ENCODE data around the gene MPI.
A peak's percentile ranks its signal among the peaks of the same experiment; 100 is the strongest.
"Not testable (repeated sequence)": the region's sequence is repeated elsewhere in the genome, so short reads cannot be mapped to it uniquely, and the experiment has no call there.

The MPI gene

DNA sequence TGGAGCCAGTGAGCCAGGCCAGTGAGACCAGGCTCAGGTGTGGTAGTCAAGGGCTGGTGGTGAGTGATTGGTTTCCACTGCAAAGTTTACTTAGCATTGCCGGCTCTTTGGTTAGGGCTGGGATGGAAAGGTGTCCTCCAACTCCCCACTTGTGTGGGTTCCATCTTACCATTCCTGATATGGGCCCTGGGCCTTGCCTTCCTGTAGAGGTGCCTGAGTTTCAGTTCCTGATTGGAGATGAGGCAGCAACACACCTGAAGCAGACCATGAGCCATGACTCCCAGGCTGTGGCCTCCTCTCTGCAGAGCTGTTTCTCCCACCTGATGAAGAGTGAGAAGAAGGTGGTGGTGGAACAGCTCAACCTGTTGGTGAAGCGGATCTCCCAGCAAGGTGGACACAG lies 3.1 kb downstream of the MPI start:
- DNase-seq (ENCODE audit: low read depth): no peak

DNA sequence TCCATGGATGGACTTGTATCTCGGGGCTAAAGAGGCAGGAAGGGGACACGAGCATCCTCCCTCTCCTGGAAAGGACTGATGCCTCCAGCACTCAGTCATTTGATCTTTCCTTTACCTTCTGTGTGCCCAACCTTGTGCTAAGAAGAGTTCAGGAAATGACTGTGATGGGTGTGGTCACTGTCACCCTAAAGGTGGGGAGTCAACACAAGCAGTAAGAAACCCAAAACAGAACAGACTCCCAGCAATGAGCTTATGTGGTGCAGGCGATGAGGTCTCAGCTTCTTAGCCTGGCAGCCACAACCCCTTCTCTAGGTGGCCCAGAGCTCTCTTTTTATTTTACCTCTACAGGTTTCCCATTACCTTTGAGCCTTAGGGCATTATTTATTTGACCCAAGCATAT lies 3.8 kb downstream of the MPI start:
- no peak for DNase-seq (ENCODE audit: low read depth)

DNA sequence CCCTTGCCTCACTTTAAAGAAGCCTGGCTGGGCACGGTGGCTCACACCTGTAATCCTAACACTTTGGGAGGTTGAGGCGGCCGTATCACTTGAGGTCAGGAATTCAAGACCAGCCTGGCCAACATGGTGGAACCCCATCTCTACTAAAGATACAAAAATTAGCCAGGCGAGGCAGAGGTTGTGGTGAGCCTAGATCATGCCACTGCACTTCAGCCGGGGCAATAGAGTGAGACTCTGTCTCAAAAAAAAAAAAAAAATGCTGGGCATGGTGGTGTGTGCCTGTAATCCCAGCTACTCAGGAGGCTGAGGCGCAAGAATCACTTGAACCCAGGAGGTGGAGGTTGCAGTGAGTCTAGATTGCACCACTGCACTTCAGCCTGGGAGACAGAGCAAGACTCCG lies 4.5 kb downstream of the MPI start:
- not testable (repeated sequence) for DNase-seq (ENCODE audit: low read depth)

DNA sequence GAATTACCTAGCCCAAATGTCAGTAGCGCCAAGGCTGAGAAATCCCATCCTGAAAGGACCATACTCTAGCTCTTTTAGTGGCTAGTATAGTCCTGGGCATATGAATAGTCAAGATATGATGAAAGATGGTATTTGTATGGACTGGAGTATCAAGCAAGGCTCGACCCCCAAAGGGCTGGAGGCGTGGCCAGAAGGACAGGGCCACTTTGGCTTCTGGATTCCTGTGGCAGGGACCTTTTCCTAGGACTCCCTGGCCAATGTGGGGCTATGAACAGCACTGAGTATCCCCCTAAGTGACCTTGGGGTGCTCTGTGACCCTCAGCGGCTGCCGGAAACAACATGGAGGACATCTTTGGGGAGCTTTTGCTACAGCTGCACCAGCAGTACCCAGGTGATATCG lies 6.0 kb downstream of the MPI start:
- no peak for DNase-seq (ENCODE audit: low read depth)

DNA sequence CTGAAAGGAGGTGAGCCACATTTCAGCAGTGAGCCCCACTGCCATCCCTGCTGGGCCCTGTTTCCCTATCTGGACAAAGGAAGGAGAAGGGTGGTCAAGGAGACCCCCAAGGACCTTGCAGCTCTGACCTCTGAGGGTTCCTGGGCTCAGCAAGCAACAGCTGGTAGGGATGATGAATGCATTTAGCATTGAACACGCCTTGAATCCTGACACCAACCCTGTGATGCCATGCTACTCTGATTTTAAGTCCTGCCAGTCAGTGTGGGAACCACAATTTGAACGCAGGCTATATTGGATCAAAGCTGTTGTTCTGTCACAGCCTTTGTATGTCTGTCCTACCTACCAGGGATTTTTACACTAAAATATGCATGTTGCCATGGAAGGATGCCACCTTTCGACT lies 6.5 kb downstream of the MPI start:
- DNase-seq (ENCODE audit: low read depth): no peak

DNA sequence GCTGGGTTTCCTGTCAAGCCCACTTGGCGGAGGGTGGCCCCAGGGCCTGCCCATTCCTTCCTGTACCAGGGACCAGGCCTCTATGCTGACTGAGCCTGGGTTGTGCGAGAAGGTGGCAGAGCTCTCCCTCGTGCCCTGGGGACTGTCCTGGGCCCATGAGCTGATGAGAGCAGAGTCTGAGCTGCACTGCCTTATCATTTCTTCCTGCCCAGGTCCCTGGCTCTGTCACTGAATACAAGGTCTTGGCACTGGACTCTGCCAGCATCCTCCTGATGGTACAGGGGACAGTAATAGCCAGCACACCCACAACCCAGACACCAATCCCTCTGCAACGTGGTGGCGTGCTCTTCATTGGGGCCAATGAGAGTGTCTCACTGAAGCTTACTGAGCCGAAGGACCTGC lies 7.5 kb downstream of the MPI start:
- no peak for DNase-seq (ENCODE audit: low read depth)

DNA sequence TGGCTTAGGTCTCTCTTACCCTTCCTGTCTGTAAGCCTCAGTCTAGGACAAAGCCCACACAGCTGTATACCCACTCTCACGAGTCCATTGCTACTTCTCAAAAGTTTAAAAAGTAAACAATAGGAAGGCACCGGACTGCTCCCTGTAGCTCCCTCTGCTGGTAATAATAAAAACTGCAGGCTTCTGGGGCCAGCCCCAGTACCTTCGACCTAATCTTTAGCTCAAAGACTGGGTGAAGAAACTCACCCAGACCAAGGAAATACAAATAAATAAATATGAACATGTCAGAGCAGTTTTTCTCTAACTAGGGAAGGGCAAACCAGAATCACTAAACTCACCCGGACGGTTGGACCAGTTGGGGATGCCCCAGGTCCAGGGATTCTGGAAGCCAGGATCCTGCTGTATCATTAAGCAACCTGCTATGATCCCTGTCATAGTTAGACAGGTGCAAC lies 11.8 kb downstream of the MPI start:
- DNase-seq (ENCODE audit: low read depth): no peak

DNA sequence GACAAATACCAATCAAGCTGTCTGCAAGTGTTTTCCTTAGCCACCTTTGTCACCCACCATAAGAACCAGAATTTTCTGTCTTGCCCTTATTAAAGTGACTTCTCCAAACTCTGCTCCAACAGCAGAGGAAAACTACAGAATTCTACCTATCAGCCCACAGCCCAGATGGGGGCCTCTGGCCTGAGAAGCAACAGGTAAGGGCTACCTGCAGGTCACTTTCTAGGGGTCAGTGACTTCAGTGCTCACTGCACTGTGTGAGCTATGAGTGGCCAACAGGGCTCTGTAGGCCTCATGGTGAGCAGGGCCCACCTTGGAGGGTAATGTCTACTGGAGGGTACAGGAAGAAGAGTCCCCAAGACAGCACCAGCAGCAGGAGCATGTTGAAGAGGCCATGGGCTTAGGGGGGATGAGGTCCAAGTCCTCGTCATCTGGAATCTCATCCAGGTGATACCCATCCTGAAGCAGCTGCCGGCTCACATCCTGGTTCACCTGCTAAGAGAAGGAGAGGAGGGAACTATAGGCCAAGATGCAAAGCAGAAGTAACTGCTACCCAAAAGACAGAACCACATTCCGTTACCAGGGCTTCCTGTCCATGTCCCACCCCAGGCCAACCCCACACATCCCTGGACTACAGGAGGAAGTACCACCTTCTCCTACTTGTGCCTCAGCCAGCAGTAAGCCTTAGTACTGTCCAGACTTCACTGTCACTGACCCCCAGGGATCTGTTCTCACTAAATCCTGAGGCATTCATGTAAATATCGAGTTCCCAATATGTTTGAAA lies 12.6 kb downstream of the MPI start:
- no peak for DNase-seq (ENCODE audit: low read depth)

DNA sequence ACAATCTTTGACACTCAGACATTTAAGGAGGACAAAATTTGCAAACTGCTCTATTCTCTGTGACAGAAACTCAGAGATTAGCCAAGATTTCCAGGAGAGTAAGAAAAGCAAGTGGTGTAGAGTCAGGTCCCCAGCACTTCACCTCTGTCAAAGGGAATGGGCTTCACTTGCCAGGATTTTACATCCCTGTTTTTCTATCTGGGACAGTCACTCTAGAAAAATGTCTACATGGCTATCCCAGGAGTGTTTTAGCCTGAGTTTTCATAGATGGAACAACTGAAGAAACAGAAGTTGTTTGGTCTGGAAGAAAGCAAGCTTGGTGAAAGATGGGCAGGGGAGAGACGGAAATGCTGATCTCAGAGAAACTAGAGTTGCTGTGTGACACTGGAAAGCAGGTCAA lies 13.8 kb downstream of the MPI start:
- DNase-seq (ENCODE audit: low read depth): peak; percentile 13

DNA sequence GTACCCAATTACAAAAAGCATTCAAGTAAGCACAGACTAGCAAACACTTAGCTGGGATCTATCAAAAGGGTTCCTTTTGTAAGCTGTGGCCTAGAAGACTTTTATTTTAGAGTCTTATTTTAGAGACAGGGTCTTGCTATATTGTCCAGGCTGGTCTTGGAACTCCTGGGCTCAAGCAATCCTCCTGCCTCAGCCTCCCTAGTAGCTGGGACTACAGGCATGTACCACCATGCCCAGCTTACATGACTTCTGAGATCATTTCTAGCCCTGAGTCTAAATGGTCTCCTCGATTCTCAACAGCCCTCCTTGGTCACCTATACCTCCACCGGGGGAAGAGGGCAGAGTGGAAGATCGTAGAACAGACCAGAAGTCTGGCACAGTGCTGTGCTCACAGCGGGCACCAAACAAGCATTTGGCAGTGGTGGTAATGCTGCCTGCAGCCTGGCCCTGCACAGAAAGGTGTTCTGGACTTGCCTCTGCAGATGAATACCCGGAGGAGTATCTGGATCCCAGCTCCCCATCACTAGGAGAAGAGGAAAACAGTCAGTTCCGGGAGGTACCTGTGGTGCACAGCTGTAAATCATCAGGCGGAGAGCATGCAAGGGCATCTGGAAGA lies 14.5 kb downstream of the MPI start:
- no peak for DNase-seq (ENCODE audit: low read depth)

DNA sequence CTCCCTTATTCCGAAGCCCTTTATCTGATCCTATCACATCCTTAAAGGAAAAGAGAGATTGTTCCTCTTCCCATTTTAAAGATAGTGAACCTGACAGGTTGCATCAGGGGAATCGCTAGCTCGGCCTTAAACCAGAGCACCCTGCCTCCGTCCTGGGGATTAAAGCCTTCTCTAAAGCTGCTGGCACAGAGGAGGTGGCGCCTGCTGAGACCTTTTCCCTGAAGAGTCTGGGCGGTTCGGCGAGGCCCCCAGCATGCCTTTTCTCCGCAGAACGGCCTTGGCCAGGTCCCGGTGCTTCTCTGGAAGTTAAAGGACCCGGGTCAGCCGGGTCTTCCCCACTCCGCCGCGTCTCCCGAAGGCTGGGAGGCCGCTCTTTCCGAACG lies 16.2 kb downstream of the MPI start:
- DNase-seq (ENCODE audit: low read depth): no peak

DNA sequence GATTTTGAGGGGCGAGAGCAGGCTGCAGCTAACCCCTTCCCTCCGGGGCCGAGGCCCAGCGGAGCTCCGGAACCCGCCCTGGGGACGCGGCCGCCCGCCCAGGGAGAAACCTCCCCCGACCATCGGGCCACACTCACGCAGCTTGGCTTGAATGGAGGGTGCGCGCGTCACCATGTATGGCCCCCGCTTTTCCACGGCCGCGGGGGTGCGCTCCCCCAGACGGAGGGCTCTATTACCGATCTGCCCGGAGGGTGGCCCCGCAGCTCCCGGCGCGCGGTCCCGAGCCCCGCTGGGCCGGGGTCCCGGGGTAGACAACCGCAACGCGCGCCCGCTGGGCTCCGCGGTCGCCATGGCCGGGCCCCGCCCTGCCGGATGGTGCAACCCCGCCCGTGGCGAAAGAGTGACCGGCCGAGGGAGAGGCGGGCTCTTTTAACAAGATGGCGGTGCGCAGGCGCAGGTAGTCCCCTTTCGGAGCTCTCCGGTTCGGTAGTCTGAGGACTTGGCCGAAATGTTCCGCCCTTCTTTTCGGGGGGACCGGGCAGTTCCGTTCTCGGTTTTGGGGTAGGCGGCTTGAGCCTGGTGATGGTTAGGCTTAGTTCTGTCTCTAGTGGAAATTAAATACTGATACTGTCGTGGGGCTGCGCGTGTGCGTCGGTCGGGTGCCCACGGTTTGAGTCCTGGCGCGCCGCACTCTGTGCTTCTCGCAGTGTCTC lies 16.8 kb downstream of the MPI start, which contains the start of gene FAM219B:
FAM219B (minus strand) TSS at position 402 of the 713 bp plus-strand sequence; CDS start at position 351, 51 bp downstream.
- peak; percentile 39 for DNase-seq (ENCODE audit: low read depth)

DNA sequence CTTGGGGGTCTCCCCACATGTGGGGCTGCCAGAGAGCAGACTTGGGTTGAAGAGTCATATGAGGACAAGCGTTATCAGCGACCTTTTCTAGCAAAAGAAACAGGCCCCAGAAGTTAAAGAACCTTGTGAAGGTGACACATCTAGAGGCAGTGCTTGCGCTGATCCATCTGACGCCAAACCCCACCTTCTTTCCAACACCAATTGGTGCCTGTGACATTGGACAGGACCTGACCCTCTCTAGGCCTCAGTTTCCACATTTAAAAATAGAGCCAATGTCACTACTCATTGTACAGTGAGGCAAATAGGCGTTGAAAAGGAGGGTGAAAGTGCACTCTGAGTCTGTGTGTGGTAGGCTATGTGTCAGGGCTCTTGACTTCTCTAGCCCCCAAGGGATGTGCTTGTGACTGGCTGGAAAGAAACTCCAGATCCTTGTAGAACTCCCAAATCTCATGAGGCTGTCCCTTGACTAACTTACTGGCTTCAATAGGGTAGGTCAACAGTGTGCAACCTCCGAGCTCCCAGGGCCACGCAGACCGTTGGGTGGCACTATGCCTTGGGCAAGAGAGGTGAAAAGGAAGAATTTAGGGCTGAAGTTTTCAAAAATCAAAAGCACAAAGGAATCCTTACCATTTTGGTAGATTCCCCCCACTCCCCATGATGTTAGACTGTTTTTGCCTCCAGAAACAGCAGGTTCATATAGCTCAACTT lies 17.5 kb downstream of the MPI start:
- no peak for DNase-seq (ENCODE audit: low read depth)

DNA sequence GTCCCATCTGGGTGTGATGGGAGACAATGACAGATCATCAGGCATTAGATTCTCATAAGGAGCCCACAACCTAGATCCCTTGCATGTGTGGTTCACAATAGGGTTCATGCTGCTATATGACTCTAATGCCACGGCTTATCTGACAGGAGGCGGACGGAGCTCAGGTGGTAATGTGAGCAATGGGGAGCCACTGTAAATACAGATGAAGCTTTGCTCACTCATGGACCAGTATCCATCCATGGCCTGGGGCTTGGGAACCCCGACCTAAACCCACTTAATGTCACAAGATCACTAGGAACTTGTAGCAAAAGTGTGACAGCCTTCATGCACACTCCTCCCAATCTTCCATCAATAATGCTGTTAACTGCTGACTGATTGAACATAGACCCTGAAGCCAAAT lies 18.8 kb downstream of the MPI start:
- DNase-seq (ENCODE audit: low read depth): no peak

DNA sequence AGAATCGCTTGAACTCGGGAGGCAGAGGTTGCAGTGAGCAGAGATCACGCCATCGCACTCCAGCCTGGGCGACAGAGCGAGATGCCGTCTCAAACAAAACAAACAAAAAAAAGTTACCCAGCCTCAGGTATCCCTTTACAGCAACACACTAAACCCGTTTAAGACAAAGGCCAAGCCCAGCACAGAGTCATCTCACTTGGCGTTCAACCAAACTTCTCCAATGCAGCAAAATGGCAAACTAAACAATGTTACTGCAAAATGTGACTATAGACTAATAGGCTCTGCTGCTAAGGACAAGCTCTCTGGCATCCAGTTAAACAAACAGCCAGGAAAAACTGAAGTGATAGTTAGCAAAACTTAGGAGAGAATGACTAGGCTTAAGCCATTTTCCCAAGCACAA lies 23.2 kb downstream of the MPI start:
- DNase-seq (ENCODE audit: low read depth): no peak

DNA sequence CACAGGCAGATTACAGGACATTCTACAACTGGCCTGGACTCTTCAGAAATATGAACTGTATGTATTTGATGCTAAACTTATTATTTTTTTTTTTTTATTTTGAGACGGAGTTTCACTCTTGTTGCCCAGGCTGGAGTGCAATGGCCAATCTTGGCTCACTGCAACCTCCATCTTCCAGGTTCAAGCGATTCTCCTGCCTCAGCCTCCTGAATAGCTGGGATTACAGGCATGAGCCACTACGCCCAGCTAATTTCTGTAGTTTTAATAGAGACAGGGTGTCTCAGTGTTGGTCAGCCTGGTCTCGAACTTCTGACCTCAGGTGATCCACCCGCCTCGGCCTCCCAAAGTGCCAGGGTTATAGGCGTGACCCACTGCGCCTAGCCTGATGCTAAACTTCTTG lies 24.0 kb downstream of the MPI start:
- not testable (repeated sequence) for DNase-seq (ENCODE audit: low read depth)

DNA sequence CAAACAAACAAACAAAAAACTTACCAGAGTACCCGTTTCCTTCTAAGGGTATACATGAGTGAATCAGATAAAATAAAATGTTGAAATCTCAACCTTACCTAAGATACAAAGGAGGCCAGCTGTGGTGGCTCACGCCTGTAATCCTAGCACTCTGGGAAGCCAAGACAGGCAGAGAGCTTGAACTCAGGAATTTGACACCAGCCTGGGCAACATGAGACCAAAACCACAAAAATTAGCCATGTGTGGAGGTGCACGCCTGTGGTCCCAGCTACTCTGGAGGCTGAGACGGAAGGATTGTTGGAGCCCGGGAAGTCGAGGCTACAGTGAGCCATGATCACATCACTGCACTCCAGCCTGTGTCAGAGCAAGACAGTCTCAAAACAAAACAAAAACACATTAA lies 27.8 kb downstream of the MPI start:
- DNase-seq (ENCODE audit: low read depth): no peak

DNA sequence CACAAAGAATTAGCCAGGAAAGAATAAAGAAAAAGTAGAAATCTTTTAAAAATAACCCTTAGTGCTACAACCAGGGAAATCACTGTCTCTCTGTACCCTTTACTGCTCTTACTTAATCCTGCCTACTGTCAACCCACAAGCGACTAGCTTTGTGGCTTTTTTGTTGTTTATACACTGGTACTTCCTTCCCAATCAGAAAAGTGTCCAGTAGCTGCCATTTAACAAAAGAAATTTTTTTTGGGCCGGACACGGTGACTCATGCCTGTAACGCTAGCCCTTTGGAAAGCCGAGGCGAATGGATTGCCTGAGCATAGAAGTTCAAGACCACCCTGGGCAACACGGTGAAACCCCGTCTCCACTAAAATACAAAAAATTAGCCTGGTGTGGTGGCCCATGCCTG lies 30.6 kb downstream of the MPI start:
- DNase-seq (ENCODE audit: low read depth): no peak

DNA sequence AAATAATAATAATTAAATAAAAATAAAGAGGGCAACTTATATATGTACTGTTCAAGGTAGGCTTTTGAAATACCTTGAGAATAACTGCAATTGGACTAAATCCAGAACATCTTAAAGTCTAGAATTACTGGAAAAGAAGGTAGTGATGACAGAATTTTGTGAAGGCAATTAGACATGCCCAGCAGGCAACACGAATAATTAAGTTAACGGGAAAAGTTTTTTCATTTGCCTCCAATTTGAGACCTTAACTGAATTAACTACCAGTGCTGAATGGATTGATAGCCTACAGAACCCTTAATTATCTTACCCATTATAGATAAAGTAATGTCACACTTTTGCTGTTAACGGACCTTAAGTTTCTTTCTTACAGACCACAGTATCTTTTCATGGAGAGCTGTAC lies 34.7 kb downstream of the MPI start:
- no peak for DNase-seq (ENCODE audit: low read depth)

DNA sequence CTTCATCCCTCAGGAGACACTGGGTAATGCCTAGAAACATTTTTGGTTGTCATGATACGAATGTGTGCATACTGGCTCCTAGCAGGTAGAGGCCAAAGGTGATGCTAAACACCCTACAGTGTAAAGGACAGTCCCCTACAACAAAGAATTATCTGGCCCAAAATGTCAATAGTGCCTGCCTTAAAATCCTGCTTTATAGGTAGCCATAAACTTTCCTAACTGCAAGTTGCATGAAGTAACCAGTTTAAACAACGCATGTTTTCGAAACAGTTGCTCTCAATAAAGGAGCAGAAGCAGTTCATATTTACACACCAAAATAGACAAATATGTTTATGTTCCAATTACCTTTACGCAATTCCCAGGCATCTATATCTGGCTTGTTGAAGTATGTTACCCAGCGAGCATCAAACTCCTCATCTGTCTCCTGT lies 38.9 kb downstream of the MPI start:
- DNase-seq (ENCODE audit: low read depth): no peak

DNA sequence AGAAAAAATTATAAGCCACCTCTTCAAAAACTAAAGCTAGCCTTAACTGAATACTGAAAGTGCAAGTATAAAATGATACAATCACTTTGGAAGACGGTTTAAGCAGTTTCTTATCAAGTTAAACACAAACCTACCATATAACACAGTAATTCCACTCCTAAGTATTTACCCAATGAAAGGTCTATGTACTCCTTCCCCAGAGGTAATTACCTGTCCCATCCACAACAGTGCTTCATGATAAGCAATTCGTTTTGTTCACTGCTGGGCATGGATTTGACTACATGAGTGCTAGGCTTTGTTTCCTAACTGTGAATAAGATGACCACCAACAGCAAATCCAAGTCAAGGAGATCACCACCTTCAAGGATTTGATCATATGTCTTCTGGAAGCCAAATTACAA lies 43.7 kb downstream of the MPI start:
- no peak for DNase-seq (ENCODE audit: low read depth)

DNA sequence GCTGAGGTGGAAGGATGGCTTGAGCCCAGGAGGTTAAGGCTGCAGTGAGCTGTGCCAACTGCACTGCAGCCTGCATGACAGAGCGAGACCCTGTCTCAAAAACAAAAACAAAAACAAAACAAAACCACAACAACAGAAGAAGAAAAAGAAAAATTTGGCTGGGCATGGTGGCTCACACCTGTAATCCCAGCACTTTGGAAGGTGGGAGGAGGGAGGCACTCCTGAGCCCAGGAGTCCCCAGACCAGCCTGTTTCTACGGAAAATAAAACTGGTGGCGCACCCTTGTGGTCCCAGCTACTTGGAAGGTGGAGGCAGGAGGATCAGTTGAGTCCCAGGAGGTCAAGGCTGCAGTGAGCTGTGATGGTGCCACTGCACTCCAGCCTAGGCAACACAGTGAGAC lies 45.4 kb downstream of the MPI start:
- DNase-seq (ENCODE audit: low read depth): not testable (repeated sequence)

DNA sequence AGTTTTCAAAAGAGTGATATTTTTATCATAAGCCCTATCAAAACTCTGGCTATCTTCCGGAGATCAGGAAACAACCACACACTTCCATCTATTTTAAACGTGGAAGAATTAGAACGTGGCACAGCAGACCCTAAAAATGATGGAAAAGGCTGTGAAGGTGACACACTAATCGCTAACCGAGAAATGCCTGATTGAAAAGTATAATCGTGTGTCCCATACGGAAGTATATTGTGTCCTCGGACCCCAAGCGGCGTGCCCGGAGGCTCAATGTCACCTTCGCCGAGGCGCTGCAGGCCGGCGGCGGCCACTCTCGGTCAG lies 47.4 kb downstream of the MPI start:
- DNase-seq (ENCODE audit: low read depth): no peak

Data from GM04503 (cell line).